Measurements from ENCODE around the gene PFKFB3.

DNA sequence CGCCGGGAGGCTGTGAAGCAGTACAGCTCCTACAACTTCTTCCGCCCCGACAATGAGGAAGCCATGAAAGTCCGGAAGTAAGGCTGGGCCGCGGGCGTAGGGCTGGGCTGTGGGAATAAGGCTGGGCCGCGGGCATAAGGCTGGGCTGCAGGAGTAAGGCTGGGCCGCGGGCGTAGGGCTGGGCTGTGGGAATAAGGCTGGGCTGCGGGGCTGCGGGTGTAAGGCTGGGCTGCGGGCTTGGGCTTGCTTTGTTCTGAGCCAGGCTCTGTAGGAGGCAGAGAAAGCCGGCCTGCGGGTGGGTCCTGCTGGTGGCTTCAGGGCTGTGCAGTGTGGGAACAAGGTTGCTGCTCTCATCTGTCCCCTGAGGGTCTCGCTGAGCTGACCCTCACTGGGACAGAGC is 12.5 kb downstream of the PFKFB3 start:
- TF ChIP-seq, protein P1, sequence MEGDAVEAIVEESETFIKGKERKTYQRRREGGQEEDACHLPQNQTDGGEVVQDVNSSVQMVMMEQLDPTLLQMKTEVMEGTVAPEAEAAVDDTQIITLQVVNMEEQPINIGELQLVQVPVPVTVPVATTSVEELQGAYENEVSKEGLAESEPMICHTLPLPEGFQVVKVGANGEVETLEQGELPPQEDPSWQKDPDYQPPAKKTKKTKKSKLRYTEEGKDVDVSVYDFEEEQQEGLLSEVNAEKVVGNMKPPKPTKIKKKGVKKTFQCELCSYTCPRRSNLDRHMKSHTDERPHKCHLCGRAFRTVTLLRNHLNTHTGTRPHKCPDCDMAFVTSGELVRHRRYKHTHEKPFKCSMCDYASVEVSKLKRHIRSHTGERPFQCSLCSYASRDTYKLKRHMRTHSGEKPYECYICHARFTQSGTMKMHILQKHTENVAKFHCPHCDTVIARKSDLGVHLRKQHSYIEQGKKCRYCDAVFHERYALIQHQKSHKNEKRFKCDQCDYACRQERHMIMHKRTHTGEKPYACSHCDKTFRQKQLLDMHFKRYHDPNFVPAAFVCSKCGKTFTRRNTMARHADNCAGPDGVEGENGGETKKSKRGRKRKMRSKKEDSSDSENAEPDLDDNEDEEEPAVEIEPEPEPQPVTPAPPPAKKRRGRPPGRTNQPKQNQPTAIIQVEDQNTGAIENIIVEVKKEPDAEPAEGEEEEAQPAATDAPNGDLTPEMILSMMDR (IDR thresholded peaks at IDR 0.05; ENCODE audit: low read length), result no peak
- no peak for TF ChIP-seq EZH2phosphoT487 (IDR thresholded peaks at IDR 0.05; ENCODE audit: low read length)
- TF ChIP-seq EZH2 (optimal IDR thresholded peaks at IDR 0.05; ENCODE audit: low read depth, low read length), result no peak
